CD14-positive monocyte (primary cell): Measurements from ENCODE around the gene ARPC2. TPM values are rescaled to one million over a fixed set of nuclear protein-coding genes. Genes with fewer than 3 reads are reported as not detected.

Experiments
- DNase-seq, 3 donors: peaks; one replicate each; pipeline ENCODE4 v3.0.0-alpha.2; 2011 to 2022
- H2AFZ ChIP-seq: 2 replicates; pipeline ENCODE4 v1.6.0; 2012; ENCODE audit warnings: mild to moderate bottlenecking, low read depth, low read length, inconsistent platforms; ENCODE audit not compliant: insufficient read depth, poor library complexity, severe bottlenecking
- H3K27ac ChIP-seq, 2 donors: 1 replicate in 1 of 2; 2 replicates in 1 of 2; pipeline ENCODE4 v1.5.1; 2012 to 2013; ENCODE audit warnings: low read length in 2 of 2, control low read depth in 1 of 2, inconsistent platforms in 1 of 2, low read depth in 1 of 2, mild to moderate bottlenecking in 1 of 2
- H3K27me3 ChIP-seq, 2 donors: one replicate each; pipeline versions ENCODE4 v1.6.0 to v1.6.1; 2011 to 2013; ENCODE audit warnings: low read length in 2 of 2; ENCODE audit not compliant: control insufficient read depth in 2 of 2, insufficient read depth in 2 of 2
- H3K36me3 ChIP-seq, 2 donors: replicated peaks in 1 of 2; 1 replicate in 1 of 2; 2 replicates in 1 of 2; pipeline versions ENCODE4 v1.5.1 to v1.6.1; 2012 to 2013; ENCODE audit warnings: low read length in 2 of 2, control low read depth in 1 of 2, inconsistent platforms in 1 of 2, mild to moderate bottlenecking in 1 of 2; ENCODE audit not compliant: insufficient read depth in 2 of 2, control insufficient read depth in 1 of 2
- H3K4me1 ChIP-seq, 2 donors: 1 replicate in 1 of 2; 2 replicates in 1 of 2; pipeline versions ENCODE4 v1.5.1 to v1.6.1; 2012 to 2013; ENCODE audit warnings: low read length in 2 of 2, control low read depth in 1 of 2, inconsistent platforms in 1 of 2, mild to moderate bottlenecking in 1 of 2, moderate library complexity in 1 of 2; ENCODE audit not compliant: insufficient read depth in 2 of 2, control insufficient read depth in 1 of 2
- H3K4me2 ChIP-seq: replicated peaks from 2 replicates; pipeline ENCODE3; 2012; ENCODE audit warnings: low read length, moderate library complexity, mild to moderate bottlenecking; ENCODE audit not compliant: poor library complexity, severe bottlenecking; ENCODE audit errors: extremely low read depth
- H3K4me3 ChIP-seq, 3 experiments: fragments of 200-600 bp in 1 of 3; sonication (generic) in 1 of 3; replicated peaks in 1 of 3; 1 replicate in 2 of 3; 2 replicates in 1 of 3; pipeline ENCODE4 v1.5.1; 2011 to 2013; ENCODE audit warnings: low read length in 3 of 3, mild to moderate bottlenecking in 3 of 3, control low read depth in 2 of 3, low read depth in 2 of 3, inconsistent platforms in 1 of 3, moderate library complexity in 1 of 3
- H3K79me2 ChIP-seq: 2 replicates; pipeline ENCODE4 v1.6.0; 2012; ENCODE audit warnings: mild to moderate bottlenecking, control low read depth, inconsistent platforms, low read length, moderate library complexity; ENCODE audit not compliant: insufficient read depth
- H3K9ac ChIP-seq: 2 replicates; pipeline ENCODE4 v1.6.0; 2017; ENCODE audit warnings: low read length, mild to moderate bottlenecking; ENCODE audit not compliant: insufficient read depth, poor library complexity, severe bottlenecking
- H3K9me3 ChIP-seq, 2 donors: replicated peaks in 1 of 2; 1 replicate in 1 of 2; 2 replicates in 1 of 2; pipeline versions ENCODE4 v1.5.1 to v1.6.1; 2012 to 2013; ENCODE audit warnings: low read length in 2 of 2, control low read depth in 1 of 2; ENCODE audit not compliant: control insufficient read depth in 1 of 2, insufficient read depth in 1 of 2
- H4K20me1 ChIP-seq: 2 replicates; pipeline ENCODE4 v1.6.0; 2012; ENCODE audit warnings: mild to moderate bottlenecking, low read length, control low read depth, moderate library complexity; ENCODE audit not compliant: insufficient read depth
- H3K27ac Mint-ChIP-seq, 7 donors: one replicate each; pipeline ENCODE4 v1.8.0; 2020; ENCODE audit warnings: mild to moderate bottlenecking in 7 of 7, mixed read lengths in 7 of 7, moderate library complexity in 6 of 7, inconsistent platforms in 2 of 7
- H3K27me3 Mint-ChIP-seq, 3 donors: one replicate each; pipeline ENCODE4 v1.8.0; 2021 to 2022; ENCODE audit warnings: low read depth in 3 of 3, mild to moderate bottlenecking in 3 of 3, mixed read lengths in 3 of 3, moderate library complexity in 3 of 3, inconsistent platforms in 1 of 3
- H3K36me3 Mint-ChIP-seq, 2 donors: one replicate each; pipeline ENCODE4 v1.8.0; 2020; ENCODE audit warnings: mixed read lengths in 2 of 2, inconsistent platforms in 1 of 2, mild to moderate bottlenecking in 1 of 2
- H3K4me1 Mint-ChIP-seq: one replicate; pipeline ENCODE4 v1.8.0; 2020; ENCODE audit warnings: mild to moderate bottlenecking, mixed read lengths
- H3K4me3 Mint-ChIP-seq, 2 donors: one replicate each; pipeline ENCODE4 v1.8.0; 2020; ENCODE audit warnings: mild to moderate bottlenecking in 2 of 2, mixed read lengths in 2 of 2, moderate library complexity in 1 of 2
- H3K9me3 Mint-ChIP-seq, 7 donors: one replicate each; pipeline ENCODE4 v1.8.0; 2020 to 2022; ENCODE audit warnings: mixed read lengths in 7 of 7, mild to moderate bottlenecking in 6 of 7, moderate library complexity in 6 of 7, inconsistent platforms in 2 of 7
- CTCF ChIP-seq: fragments of 200-600 bp; IDR thresholded peaks from one replicate; pipeline ENCODE4 v1.8.0; 2022; ENCODE audit warnings: antibody characterized with exemption, mild to moderate bottlenecking
- WGBS: methylation state at CpG from one replicate; pipeline ENCODE4 v1.1.5; 2013; ENCODE audit warnings: missing lambda C conversion rate; ENCODE audit not compliant: insufficient coverage; 5-methylcytosine and 5-hydroxymethylcytosine counted together
- intact Hi-C, 2 donors: fragments of 100-400 bp; cut with micrococcal nuclease; formaldehyde crosslinking; loops; one replicate each; pipeline versions ENCODE4 v1.15.0 to v1.15.1; 2023
- polyA plus RNA-seq, 3 donors: library from polyadenylated mRNA; depleted of rRNA in 1 of 3; unstranded in 2 of 3; stranded (reverse) in 1 of 3; fragments of 300-500 nt in 2 of 3; fragments of >200 nt in 1 of 3; fragmentation: Illumina TruSeq in 2 of 3; gene quantifications; 1 replicate in 2 of 3; 2 replicates in 1 of 3; pipeline ENCODE4 v1.2.3, GENCODE V29; 2012 to 2021

ARPC2 gene
- polyA plus RNA-seq, 3 donors = 640 to 1,227 (median 1,162) TPM

GRCh38 chr2:218223046-218223445, 6.1 kb downstream of the ARPC2 start:
- no peak overlapping the region for H3K9ac ChIP-seq
- H3K4me3 Mint-ChIP-seq = no peak overlapping the region
- no peak overlapping the region for H2AFZ ChIP-seq
- WGBS = 14% methylated on average over 1 of the region's 5 CpGs
- peaks cover 100% of the 10 kb centered on the region for H4K20me1 ChIP-seq
- H3K36me3 Mint-ChIP-seq = peaks cover 68 to 73% of the 10 kb centered on the region in 2 donors
- no peaks in the 10 kb centered on the region for H3K9me3 ChIP-seq
- H3K4me1 Mint-ChIP-seq = peaks cover 87% of the 10 kb centered on the region
- H3K27ac Mint-ChIP-seq = peak overlapping the region; percentile 6 to 80 (median 67)
- no peaks in the 10 kb centered on the region for H3K9me3 Mint-ChIP-seq
- H3K4me1 ChIP-seq = peaks cover 82 to 98% of the 10 kb centered on the region in 2 donors
- H3K4me3 ChIP-seq = peak overlapping the region in 1 of 3 experiments; percentile 30
- H3K27ac ChIP-seq = peak overlapping the region in 1 of 2 donors; percentile 73
- intact Hi-C loops = loop anchor here in 1 of 2 donors (5.0 kb wide), 1 partner anchor 39 kb away; the partner anchor contains the start of gene GPBAR1
- H3K4me2 ChIP-seq = peak overlapping the region; percentile 43
- no peaks in the 10 kb centered on the region for H3K27me3 ChIP-seq
- H3K27me3 Mint-ChIP-seq = no peaks in the 10 kb centered on the region
- peaks cover 100% of the 10 kb centered on the region for H3K79me2 ChIP-seq
- peak; percentile 21 to 51 (median 40) for DNase-seq
- no peak for TF ChIP-seq CTCF
- peaks cover 53 to 78% of the 10 kb centered on the region in 2 donors for H3K36me3 ChIP-seq

- H3K36me3 Mint-ChIP-seq = peaks cover 76 to 82% of the 10 kb centered on the region in 2 donors
- H3K4me1 Mint-ChIP-seq = peaks cover 93% of the 10 kb centered on the region
- TF ChIP-seq CTCF = no peak
- H3K27me3 ChIP-seq = no peaks in the 10 kb centered on the region
- H3K27ac Mint-ChIP-seq = peak overlapping the region in 5 of 7 donors; percentile 7 to 72 (median 22)
- H3K4me1 ChIP-seq = peaks cover 84 to 98% of the 10 kb centered on the region in 2 donors
- H3K4me2 ChIP-seq = no peak overlapping the region
- no CpG with 5 or more reads among the region's 1 CpG for WGBS
- peaks cover 100% of the 10 kb centered on the region for H4K20me1 ChIP-seq
- no peak overlapping the region for H3K4me3 Mint-ChIP-seq
- peaks cover 57 to 88% of the 10 kb centered on the region in 2 donors for H3K36me3 ChIP-seq
- H3K27me3 Mint-ChIP-seq = no peaks in the 10 kb centered on the region
- H2AFZ ChIP-seq = no peak overlapping the region
- no peak overlapping the region for H3K4me3 ChIP-seq
- peak in 2 of 3 donors; percentile 26 to 71 for DNase-seq
- peaks cover 88% of the 10 kb centered on the region for H3K79me2 ChIP-seq
- H3K27ac ChIP-seq = peak overlapping the region in 1 of 2 donors; percentile 73
- intact Hi-C loops = loop anchor here in 1 of 2 donors (5.0 kb wide), 1 partner anchor 38 kb away; the partner anchor contains the start of gene GPBAR1
- H3K9me3 ChIP-seq = no peaks in the 10 kb centered on the region
- no peak overlapping the region for H3K9ac ChIP-seq
- H3K9me3 Mint-ChIP-seq = no peaks in the 10 kb centered on the region
Observed at GRCh38 chr2:218224186-218224585, 7.2 kb downstream of the ARPC2 start.
